Stimulated activated CD4-positive, alpha-beta T cell treated with anti-CD3 and anti-CD28 coated beads, Interleukin-15, amount 100 ng/mL, for 24 hours (primary cell): ENCODE data around the gene NARS2.
"Not testable (repeated sequence)": the region's sequence is repeated elsewhere in the genome, so short reads cannot be mapped to it uniquely, and the experiment has no call there.

ENCODE experiments used
- DNase-seq: peaks from one replicate; pipeline ENCODE4 v3.0.0-alpha.2; 2020

The NARS2 gene

GRCh38 chr11:78539506-78539905, 35.2 kb downstream of the NARS2 start:
- no peak for DNase-seq

DNA sequence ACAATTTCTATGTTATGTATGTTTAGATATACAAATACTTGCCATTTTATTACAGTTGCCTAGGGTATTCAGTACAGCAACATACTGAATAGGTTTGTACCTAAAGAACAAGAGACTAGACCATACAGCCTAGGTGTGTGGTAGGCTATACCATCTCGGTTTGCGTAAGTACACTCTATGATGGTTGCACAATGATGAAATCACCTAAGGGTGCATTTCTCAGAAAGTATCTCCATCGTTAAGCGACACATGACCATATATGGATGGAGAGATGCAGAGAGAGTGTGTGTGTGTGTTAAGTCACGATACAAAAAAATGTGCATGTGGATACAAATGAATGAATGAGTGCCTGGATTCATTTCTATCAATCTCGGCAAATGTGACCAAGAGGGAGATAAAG, 37.7 kb downstream of the NARS2 start:
- no peak for DNase-seq

- no peak for DNase-seq
Measured at GRCh38 chr11:78535920-78536319, 38.7 kb downstream of the NARS2 start.

GRCh38 chr11:78535027-78535426, 39.6 kb downstream of the NARS2 start:
- DNase-seq, result no peak

DNA sequence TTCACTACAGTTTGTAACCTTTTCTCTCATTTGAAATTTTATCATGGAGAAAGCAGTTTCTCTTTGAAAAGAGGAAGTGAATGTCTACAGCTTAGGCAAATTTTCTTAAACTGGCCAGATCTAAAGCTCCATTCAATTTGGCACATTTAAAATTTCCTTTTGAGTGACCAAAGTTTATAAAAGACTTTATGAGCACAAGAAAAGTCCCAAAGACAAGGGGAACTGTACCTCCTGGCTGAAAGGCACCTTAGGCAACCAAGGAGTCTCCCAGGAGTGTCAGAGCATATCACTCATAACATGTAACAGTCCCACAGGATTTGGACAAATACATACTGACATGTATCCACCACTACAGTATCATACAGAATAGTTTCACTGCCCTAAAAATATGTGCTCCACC, 41.3 kb downstream of the NARS2 start:
- DNase-seq, result no peak

DNA sequence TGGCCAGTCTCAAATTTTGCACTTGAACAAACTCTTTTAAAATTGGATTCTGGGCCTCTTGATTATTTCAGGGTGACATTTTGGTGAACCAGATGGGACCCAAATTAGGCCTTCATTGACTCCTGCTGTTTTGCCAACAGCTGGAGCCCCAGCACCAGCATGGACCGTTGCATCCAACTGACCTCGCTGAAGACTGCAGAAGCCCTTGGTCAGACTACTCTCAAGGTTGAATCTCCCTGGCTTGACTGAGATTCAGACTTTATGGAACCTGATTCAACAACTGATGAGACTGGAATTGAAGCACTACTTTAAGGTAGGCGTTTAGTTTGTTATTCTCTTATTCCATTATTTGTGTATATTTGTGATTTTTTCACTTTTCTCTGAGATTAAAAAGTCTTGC, 41.7 kb downstream of the NARS2 start:
- DNase-seq, result no peak

- DNase-seq, result no peak
Measured at GRCh38 chr11:78526497-78527146, 48.0 kb downstream of the NARS2 start.

DNA sequence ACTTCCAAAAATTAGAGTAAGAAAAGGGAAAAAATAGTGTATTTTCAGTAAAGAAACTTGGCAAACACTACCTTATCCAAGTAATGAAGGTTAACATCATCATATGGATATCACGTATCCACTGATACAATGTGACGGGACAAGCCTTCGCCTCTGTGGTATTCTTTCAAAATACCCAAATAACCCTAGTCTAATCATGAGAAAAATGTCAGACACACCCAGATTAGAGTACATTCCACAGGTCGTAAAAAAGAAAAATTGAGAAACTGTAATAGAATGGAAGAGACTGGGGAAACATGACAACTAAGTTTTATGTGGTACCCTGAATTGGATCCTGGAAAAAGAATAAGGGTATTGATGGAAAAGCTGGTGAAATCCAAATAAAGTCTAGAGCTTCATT, 48.9 kb downstream of the NARS2 start:
- DNase-seq, result no peak

- no peak for DNase-seq
Measured at GRCh38 chr11:78520230-78520629, 54.4 kb downstream of the NARS2 start.

GRCh38 chr11:78516281-78516680, 58.4 kb downstream of the NARS2 start:
- DNase-seq, result no peak

DNA sequence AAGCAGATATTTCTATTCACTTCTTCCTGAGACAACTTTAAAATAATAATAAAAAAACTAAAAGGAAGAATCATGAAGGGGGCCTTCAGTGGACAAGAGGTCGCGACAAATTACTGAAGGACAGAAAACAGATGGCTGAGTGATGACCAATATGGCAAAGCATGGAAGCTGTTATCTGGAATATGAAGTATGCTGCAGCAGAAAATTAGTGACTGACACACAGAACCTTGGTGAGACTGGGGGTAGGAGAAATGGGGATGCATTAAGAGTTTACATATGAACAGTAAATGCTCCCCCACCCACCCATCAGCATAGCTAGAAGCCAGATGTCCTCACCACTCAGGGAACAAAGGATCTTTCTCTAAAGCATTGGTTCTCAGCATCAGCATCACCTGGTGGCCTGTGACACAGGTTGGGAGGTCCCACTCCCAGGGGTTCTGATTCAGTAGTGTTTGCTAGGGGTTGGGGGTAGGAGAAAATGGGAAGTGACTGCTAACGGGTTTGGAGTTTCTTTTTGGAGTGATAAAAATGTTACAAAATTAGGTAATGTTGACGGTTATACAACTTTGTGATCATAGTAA, 59.7 kb downstream of the NARS2 start:
- no peak for DNase-seq

DNA sequence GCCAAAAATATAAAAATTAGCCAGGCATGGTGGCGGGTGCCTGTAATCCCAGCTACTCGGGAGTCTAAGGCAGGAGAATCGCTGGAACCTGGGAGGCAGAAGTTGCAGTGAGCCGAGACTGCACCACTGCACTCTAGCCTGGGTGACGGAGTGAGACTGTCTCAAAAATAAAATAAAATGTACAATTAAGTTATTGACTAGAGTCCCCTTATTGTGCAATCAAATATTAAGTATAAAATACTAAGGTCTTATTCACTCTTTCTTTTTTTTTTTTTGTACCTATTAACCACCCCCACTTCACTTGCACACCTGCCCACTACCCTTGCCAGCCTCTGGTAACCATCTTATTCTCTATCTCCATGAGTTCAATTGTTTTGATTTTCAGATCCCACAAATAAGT, 61.6 kb downstream of the NARS2 start:
- not testable (repeated sequence) for DNase-seq

DNA sequence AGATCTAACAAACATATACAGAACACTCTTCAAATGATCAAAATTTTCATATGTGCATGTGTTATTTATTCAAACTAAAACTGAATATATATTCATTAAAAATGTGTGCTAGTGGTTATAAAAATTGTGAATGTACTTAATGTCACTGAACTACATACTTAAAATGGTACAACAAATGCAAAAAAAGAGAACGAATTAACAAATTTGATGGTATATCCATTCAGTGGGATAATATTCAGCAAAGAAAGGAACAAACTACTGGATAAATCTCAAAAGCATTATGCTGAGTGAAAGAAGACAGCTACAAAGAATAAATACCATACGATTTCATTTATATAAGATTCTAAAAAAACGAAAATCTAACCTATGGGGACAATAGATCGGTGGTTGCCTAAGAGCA, 64.1 kb downstream of the NARS2 start:
- DNase-seq, result no peak

GRCh38 chr11:78510025-78510596, 64.6 kb downstream of the NARS2 start:
- no peak for DNase-seq

GRCh38 chr11:78504708-78505107, 70.0 kb downstream of the NARS2 start:
- DNase-seq, result no peak

DNA sequence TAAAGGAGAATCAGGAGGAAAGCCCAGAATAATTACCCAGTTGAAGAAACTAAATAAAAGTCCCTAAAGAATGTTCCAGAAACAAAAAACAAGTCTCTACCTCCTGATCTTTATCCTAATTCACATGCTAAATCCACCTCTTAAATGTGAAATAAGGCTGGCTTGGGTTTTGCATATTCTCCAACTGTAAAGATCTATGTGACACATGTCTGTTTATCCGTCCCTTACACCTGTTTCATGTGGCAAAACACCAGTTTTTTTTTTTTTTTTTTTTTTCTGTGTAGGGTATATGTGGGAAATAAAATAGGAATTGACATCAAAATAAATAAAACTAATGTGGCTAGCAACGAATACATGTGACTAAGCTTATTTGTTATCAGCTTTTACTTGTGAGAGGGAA, 70.5 kb downstream of the NARS2 start:
- DNase-seq, result no peak

DNA sequence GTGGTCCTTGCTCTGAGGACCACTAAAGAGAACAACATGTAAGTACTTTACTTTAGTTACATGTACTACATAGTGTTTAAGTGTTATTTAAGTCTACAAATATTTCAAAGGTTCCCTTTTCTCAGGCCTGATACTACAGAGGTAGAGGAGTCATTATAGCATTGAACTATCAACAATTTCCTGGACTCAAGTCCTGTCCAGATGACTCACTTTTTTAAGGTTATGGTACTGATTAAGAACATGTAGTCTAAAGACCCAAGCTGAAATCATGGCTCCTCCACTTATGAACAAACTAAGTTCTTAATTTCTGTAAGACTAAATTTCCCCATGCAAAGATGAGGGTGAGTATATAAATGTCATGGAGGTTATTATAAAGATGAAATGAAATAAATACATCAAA, 74.7 kb downstream of the NARS2 start:
- DNase-seq, result no peak

DNA sequence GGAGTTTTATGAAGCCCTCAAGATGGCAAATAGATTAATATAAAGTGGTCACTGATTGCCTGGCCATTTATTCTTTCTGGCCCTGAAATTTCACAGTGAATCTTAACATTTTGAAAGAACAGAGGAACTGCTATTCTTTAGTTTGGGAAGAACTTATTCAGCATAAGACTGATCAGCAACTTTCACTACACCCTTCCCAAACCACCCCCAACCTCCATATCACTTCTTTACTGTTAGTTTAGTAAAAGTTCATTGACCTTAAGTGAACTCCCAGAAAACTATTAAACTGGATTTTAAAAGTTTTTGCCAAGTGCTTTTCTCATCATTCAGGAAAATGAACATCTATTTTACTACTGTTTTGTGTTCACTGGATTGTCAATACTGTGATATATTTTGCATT, 77.4 kb downstream of the NARS2 start:
- no peak for DNase-seq

- DNase-seq, result no peak
Measured at GRCh38 chr11:78493413-78493975, 81.2 kb downstream of the NARS2 start.

GRCh38 chr11:78492973-78493372, 81.7 kb downstream of the NARS2 start:
- DNase-seq, result no peak

GRCh38 chr11:78489184-78489583, 85.5 kb downstream of the NARS2 start:
- no peak for DNase-seq

DNA sequence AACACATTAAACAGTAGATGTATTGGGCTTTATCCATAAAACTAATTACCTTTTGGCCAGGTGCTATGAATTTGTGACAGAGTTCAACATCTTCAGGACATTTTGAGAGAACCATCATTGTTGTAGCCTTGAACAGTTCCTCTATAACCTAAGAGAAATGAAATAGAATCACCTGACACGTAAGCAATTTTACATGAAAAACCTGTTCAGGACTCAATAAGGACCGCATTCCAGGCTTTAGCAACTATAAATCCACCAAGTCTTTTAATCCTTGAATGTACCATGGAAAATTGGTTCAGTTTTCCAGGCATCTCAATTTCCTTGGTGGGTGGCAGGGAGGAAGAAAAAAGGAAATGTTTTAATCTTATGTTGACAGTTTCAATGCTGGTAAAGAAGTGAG, 96.1 kb downstream of the NARS2 start:
- no peak for DNase-seq

DNA sequence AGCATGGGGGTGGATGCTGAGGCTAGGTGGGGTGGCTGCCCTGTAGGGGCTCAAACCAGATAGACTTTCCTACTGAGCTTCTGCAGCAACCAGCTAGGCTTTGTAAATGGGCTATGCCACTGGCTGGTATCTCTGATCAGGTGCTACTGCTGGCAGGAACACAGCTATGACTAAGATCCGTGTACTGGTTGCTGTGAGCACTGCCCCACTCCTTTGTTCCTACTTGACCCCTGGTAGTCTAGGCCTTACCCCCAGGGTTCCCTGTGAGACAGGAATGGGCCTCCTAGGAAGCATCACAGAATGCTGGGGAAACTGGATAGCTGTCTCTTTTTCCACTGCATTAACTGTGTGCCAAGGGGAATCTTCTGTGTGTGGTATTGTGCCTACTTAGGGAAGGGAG, 98.6 kb downstream of the NARS2 start:
- no peak for DNase-seq

DNA sequence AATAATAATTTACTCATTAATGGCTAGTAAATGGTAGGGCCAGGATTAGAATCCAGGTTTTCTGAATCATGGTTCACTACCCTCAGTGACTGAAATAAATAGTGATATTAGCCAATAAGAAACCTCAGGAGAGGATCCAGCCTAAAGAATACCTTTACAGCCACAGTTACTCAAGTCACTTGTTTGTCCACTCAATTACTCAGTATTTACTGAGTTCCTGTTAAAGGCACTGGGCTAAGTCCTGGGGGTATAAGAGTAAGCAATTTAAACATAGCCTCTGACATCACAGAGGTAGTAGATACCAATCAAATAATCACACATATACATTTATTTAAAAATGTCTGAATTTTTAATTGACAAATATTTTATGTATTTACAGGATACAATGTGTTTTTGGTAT, 100.2 kb downstream of the NARS2 start:
- DNase-seq, result no peak

DNA sequence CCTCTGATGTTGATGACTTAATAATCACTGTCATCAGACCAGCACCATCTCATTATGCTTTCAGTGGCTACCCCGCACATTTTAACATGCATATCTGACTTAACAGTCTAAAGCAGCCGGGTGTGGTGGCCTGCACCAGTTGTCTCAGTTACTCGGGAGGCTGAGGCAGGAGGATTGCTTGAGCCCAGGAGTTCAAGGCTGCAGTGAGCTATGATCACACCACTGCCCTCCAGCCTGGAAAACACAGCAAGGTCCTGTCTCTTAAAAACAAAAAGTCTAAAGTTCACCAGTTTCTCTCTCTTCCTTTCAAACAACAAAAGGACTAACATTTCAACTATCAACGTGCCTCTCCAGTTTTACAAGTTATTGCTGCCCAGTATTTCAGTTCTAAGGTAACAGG, 101.8 kb downstream of the NARS2 start:
- no peak for DNase-seq
